CD4-positive, alpha-beta T cell treated with Interleukin-17A for 4 hours (primary cell): ENCODE data around the gene CRYGD.
A peak's percentile ranks its signal among the peaks of the same experiment; 100 is the strongest.

Source experiments
- DNase-seq: peaks from one replicate; pipeline ENCODE4 v3.0.0-alpha.2; 2020; ENCODE audit warnings: mixed read lengths

CRYGD gene

DNA sequence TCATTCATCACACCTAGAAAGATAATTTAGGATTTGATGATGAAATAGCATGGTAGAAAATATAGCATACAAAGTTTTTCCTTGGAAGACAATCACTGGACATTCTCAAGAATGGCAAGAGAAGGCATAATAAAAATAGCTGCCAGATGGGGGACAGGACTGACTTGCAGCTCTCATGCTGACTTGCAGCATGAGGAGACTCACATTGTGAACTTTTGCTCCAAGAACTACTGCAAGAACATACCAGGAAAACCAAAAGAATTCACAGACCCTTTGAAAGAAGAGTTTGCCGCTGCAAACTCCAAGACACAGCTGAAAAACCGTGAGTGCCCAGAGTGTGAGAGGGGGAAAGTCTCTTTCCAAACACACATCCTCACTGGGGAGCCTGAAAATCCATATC, 47.0 kb downstream of the CRYGD start:
- DNase-seq, result no peak

DNA sequence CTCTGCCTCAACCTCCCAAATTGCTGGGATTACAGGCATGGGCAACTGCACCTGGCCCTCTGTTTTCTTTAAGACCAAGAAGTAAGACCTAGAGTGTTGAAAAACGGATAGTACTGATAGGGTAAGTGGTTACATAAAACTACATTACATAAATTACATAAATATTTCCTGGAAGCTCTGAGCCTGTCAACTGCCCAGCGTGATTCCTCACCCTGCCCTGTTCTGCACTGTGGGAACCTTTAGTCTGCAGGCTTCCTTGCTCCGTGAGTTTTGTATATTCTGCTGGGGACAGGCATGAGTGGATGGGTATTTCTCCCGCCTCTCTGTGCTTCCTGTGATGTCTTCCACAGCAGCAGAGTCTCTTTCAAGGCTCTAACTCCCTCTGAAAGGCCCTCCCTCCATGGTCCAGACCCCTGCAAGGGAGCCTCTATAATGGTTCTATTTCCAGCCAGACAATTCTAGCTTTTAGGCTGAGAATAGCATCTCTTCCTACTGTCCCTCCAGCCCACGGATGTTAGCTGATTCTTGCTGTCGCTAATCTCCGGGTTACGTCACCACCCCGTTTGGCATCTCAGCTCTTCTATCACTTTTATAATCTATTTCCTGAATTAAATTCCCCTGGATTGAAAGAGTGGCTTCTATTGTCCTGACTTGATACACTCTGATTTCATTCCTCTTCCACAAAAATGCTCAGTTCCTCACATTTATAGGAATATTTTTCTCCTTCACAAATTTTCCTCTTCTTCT, 49.5 kb downstream of the CRYGD start:
- no peak for DNase-seq

DNA sequence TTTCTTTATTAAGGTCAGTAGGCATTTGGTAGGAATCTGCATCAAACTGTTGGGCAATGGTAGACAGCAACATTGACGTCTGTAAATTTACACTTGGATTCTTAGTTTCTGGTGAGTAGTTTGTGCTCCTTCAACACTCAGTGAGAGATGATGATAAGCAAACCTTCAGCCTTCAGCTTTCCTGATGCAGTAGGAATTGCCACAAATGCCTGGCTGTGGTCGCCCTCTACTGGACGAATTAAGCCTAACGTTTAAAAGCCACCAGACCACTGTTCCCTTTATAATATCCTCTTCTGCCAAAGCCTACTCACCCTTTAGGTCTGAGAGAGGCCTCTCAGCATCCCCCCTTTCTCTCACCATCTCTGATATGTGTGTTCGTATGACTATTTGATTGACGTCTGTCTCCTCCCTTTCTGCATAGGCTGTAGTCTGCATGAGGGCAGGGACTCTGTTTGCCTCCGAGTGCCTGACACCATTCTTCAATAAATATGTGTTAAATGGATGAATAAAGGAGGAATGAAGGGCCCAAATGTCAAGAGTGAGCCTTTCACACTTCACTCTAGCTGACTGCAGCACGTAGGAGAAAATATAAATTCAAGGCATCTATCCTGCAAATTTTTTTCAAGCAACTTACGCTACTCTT, 52.0 kb downstream of the CRYGD start:
- DNase-seq, result peak; percentile 61
